Amygdala (tissue), 56 donors: ENCODE results near the gene DDX51.

Experiments
- DNase-seq, 56 donors: peaks; one replicate each; lab custom pipeline; 2025; lab: John Stamatoyannopoulos, UW

Gene DDX51

GRCh38 chr12:132180648-132181546 lies 36.8 kb upstream of the DDX51 start:
- DNase-seq, result no peak

DNA sequence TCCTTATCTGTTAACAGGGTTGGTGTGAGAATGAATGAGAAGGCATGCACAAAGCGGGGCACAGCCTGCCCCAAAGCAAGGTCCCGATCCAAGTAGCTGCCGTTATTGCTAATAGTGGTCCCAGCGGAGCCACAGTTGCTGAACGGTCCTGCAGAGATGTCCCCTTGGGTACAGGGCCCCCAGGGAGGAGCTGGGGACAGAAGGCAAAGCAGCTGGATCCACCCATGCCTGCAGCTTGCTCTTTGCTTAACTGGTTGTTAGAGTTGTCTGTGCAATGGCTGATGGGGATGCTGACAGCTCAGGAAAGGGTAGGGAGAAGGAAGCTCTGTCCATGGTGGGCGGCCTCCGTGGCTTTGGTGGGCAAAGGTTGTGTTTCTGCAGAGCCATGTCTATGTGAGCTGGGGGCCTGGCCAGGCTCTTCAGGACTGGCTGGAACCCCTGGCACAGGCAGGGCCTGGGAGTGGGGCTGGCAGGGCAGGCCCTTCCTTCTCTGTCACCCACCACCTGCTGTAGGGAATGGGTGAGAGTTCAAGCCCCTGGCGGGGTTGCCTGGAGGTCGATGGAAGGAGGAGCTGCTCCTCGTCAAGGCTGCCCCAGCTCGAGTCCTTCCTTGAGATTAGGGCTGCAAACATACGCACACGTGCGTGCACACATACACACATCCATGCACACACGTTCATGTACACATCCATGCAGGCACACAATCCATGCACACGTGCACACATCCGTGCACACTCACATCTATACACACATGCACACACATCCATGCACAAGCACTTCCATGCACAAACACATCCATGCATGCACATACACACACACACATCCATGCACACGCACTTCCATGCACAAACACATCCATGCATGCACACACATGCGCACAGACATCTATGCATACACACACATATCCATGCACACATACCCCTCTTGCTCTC lies 35.6 kb upstream of the DDX51 start:
- DNase-seq, result no peak

GRCh38 chr12:132178801-132179401 lies 34.8 kb upstream of the DDX51 start:
- DNase-seq, result no peak

- DNase-seq, result no peak
Measured at GRCh38 chr12:132178316-132178715, 34.2 kb upstream of the DDX51 start.

DNA sequence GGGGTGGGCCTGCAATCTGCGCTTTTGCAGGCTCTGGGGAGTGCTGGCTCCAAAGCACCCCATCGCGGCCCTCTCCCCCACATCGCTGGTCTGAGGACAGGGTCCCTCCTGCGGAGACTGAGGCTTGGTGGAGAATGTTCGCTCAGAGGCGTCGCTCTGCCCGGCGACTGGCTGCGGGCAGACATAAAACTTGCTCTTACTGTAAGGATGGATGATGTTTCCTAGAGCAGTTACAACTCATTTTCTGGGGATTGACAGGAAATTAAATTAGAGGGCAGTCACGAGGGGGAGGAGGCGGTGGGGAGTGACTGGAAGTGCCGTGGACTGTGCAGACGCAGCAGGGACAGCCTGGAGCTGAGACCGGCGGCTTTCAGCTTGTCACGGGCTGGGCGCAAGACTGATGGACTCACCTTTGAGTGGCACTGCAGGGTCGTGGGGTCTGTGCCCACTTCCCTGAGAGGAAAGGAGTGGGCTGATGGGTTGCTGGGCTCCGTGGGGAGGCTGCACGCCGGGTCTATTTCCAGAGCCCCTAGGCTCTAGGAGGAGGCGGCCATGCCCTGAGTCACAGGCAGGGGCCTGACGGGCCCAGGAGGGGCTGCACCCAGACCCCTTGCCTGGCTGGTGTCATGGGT lies 32.9 kb upstream of the DDX51 start:
- DNase-seq, result no peak

GRCh38 chr12:132176385-132176919 lies 32.3 kb upstream of the DDX51 start:
- no peak for DNase-seq

- no peak for DNase-seq
Measured at GRCh38 chr12:132175496-132176384, 31.6 kb upstream of the DDX51 start.

- DNase-seq, result no peak
Measured at GRCh38 chr12:132174839-132175490, 30.8 kb upstream of the DDX51 start.

DNA sequence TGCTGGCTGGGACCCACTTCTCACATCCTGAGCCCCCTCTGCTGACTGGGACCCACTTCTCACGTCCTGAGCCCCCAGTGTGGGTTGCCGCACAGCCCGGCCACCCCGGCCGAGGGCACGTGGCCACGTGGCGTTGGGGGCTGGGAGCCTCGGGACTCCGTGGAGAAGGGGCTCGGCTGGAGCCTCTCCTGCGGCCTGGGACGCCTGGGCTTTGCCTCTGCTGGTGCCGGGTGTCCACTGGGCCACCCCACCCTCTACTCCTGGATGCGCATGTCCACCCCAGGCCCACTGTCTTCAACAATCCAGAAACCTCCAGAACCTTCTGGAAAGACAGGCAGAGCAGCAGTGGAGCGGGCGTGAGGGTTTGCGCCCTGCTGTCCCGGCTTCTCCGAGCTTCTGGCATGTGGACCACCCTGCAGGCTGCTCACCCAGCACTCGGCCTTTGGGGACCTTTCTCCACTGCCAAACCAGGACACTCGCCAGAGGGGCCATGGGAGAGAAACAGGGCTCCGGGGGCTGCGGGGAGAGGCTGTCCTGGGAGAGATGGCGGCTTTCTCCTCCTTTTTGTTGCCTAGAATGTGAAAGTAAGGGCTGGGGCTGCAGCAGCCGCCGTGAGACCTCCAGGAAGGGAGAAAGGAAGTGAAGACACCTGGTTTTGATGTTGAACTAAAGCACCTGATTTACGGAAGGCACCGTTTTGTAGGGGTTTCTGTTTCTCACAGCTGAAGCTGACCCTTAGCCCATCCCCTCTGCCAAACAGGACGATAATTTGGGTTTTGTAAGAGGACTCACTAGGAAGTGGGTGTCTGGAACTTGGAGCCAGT lies 30.1 kb upstream of the DDX51 start:
- no peak for DNase-seq

- no peak for DNase-seq
Measured at GRCh38 chr12:132173135-132174014, 29.3 kb upstream of the DDX51 start.

DNA sequence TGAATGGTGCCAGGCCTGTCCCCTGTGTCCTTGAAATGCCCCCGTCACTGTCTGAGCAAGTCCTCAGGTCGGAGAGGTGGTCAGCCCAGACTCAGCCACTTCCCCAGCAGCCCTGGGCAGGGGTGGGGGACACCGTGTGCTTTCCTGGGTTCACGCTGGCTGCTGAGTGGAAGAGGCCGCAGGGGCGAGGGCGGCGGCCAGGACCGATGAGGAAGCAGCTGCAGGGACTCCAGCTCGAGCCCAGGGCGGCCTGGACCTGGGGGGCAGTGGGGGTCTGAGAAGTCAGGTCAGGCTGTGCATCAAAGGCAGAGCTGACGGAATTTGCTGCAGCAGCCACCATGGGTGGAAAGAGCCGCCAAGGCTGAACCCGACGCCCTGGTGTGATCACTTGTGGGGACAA lies 28.5 kb upstream of the DDX51 start:
- no peak for DNase-seq

GRCh38 chr12:132171968-132172521 lies 27.9 kb upstream of the DDX51 start:
- DNase-seq, result no peak

DNA sequence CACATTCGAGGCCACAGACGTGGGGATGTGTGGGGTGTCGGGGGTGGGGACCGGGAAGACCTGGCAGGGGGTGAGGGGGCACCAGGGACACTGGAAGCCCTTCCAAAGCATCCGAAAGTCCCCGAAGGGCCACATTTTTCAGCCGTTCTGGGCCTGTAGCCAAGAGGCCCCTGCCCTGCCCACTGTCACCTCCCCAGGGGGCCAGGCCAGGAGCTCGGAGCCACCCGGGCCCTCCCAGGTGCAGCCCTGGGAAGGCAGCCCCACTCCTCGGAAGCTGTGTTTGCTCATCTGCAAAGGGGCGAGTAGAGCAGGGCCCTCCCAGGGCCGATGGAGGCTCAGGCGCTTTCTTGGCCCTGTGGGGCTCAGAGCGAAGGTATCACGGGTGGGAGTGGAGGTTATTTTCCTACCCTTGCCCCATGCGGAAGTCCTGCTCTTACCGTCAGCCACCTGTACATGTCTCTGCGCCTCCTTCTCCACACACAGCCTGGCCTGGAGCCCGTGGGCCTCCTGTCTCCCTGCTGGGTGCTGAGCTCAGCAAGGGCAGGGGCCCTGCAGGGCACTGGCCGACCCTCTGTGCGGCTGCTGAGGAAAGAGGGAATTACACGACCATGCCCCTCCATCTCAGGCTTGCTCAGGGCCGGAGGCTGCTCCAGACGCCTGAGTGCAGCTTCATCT lies 27.3 kb upstream of the DDX51 start:
- no peak for DNase-seq

GRCh38 chr12:132170637-132171292 lies 26.6 kb upstream of the DDX51 start:
- no peak for DNase-seq

DNA sequence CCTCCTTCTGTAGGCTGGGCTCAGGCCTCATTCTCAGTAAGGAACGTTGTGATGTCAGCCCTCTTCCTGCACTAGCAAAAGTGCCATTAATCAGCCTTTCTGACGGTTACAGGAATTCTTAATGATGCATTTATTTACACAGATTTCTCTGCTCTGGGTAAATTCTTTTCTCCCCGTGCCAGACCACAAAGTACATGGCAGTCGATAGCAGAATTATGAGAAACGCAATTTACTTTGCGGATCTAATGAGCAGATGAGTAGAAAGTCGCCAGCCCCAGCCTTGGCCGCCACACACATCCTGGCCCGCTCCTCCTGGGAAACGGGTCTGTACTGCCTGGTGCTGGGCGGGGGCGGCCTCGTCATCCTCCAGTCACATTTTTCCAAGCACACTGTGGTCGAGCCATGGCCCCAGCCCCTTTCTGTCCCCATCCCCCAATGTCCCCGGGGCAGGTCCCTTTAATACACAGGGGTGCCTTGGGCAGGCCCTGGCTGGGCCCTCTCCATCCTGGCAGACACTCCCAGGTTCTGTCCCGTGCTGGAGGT lies 26.0 kb upstream of the DDX51 start:
- no peak for DNase-seq
